HG03460 (cell line): ENCODE results near the gene POLR2L.
A peak's percentile ranks its signal among the peaks of the same experiment; 100 is the strongest.

ENCODE experiments used
- ATAC-seq: cut with Tn5 transposase; IDR thresholded peaks from one replicate; pipeline ENCODE4 v1.9.1; 2021; ENCODE audit not compliant: unreplicated experiment

Gene POLR2L

DNA sequence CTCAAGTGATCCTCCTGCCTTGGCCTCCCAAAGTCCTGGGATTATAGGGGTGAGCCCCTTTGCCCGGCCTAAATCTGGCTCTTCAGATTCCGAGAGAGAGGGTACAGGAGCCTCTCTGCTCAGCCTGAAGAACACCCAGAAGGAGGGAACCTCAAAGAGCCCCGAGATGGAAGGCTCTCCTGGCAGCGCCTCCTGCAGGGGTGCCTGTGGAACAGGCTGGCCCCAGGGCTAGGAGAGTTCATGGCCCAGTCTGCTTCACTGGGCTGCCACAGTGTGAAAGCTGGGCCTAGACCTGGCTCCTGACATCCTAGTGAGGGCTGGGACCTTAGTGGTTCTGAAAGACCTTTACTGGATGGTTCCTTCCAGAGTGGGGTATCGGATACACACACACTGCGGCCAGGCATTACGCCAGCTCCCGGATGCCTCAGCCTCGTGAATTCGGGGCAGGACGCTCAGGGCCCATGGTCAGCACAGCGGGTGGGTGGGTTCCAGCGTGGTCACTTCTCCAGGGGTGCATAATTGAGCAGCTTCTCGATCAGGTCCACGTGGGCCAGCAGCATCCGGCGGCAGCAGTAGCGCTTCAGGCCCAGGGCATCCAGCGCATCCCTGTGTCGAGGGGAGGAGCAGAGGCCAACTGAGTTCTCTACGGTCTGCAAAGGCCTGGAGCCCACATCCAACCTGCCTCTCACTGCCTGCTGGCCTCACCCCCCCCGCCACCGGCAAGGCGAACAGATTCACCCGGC, 2.3 kb downstream of the POLR2L start:
- ATAC-seq = no peak

DNA sequence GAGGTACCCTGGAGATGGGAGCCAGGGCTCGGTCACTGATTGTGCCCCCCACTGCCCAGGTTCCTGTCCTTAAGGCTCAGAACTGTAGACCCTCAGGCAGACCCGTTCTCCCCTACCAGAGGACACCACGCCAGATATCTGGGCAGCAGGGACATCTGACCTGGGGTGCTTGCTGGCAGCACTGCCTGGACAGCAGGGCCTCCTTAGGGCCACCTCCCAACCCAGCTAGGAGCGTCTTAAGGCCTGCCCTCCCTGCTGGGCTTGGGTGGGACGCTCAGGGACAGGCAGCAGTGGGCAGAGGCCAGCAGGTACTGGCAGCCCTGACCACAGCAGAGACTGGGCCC, 3.1 kb downstream of the POLR2L start:
- ATAC-seq = no peak

DNA sequence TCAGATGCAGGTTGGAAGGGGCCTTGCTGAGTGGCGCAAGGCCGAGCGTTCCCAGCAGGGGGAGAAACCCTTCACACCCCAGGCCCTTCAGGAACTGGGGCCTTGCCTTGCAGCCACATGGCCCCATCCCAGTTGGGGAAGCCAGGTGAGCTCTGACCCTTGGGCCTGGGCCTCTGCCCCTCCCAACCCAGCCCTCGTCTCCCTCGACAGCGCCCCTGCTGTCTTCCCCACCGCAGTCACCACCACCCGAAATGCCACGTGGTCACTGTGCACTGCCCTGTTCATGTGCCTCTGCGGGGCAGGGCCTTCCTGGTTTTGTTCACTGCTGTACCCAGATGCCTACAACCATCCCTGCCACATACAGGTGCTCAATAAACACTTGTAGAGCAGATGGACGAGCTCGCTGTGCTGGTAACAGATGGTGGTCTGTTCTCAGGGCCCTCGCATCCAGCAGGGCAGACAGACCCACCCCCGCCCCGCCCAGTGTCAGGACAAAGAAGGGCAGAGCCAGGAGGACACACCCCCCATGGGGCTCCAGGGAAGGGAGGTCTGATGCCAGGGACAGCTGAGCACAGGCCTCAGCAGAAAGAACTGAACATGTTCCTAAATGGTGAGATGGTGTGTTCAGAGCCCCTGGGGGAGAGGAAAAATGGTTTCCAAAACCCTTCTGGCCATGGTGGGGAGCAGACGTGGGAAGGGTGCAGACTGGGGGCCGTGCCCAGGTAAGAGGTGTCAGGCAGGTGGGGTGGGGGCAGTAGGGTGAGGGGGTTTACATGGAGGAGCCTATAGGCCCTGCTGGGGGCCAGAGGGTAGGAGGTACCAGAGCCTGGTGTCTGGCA, 3.7 kb downstream of the POLR2L start:
- ATAC-seq = no peak

DNA sequence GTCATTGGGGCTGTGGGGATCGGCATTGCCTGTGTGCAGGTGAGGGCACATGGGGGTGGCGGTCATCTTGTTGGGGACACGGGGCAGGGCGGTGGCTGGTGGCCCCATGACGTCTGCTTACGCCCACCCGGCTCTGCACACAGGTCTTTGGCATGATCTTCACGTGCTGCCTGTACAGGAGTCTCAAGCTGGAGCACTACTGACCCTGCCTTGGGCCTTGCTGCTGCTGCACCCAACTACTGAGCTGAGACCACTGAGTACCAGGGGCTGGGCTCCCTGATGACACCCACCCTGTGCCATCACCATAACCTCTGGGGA, 4.4 kb downstream of the POLR2L start:
- no peak for ATAC-seq

DNA sequence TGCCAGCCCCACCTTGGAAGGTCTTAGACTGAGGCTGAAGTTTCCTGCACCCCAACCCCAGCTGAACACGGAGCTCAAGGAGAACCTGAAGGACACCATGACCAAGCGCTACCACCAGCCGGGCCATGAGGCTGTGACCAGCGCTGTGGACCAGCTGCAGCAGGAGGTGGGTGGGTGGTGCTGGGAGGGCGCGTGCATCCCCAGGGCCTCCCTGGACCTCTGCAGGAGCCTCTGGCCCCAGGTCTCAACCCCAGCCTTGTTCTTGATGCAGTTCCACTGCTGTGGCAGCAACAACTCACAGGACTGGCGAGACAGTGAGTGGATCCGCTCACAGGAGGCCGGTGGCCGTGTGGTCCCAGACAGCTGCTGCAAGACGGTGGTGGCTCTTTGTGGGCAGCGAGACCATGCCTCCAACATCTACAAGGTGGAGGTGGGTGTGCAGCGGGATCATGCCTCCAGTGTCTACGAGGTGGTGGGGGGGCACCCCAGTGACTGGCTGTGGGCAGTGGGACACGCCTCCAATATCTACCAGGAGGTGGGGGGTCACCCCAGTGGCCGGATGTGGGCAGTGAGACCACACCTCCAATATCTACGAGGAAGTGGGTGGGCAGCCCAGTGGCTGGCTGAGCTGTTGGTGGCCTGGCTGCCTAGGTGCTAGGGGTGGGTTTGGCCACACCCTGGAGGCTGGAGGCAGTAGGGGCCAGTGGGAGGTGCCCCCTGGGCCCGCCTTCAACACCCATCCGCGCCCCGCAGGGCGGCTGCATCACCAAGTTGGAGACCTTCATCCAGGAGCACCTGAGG, 4.9 kb downstream of the POLR2L start:
- no peak for ATAC-seq

DNA sequence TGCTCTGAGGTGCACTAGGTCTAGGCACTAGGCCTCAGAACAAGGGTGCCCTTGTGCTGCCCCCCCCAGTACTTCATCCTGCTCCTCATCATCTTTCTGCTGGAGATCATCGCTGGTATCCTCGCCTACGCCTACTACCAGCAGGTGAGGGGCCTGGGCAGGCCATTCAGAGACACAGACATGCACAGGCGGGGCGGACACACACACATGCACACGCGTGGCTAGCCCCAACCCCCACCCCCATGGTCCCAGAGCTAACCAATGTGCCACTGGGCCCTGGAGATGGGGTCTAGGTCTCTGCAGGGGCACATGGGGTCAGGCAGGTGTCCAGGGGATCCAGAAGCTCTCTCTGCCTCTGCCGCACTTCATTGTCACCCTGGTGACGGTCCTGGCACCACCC, 5.6 kb downstream of the POLR2L start:
- no peak for ATAC-seq

DNA sequence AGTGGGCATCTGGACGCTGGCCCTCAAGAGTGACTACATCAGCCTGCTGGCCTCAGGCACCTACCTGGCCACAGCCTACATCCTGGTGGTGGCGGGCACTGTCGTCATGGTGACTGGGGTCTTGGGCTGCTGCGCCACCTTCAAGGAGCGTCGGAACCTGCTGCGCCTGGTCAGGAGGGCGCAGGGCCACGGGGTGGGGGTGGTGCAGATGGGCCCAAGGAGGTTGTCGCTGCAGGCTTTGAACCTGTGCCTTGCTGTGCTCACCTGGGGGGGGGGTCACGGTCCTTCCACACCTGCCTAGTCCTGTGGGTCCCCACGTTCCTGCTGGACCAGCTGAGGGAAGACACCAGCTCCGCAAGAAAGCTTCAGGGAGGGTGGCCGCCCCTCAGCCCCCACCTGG, 6.1 kb downstream of the POLR2L start:
- no peak for ATAC-seq

DNA sequence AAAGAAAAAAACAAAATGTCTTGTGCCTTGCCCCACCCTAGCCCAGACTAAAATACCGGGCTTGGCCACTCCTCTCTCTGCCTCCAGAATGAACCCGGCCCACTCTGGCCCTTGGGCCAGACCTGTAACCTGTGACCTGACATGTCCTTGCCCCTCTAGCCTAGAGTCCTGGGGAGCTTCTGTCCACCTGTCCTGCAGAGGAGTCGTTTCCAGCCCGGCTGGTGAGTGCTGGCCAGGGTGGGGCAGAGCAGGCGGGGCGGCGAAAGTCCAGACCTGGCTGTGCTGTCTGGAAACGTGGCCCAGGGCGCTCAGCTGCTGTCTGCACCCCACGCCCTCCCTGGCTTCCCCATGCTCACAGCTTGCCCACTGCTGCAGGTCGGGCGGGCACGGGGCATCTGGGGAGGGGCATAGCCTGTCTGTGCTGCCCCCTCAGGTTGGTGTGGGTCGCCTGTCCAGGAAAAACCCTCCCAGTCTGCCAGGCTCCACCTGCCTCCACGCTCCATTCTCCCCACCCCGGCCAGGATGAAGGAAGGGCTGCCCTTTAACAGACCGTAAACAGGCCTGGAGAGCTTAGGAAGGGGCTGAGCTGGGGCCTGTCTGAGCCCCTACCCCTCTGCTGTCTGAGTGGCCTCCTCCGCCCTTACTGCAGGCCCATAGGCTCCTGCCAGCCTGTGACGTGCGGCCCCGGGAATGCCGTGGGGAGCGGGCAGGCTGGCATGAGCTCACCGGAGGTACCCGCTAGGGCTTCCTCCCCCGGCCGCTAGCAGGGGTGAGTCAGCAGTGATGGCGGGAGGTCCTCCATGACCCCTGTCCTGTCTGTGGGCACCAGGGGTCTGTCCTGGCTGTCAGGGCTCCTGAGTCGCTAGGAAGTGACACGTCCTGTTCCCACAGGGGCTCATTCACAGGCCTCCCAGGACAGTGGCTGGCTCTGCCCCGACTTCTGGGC, 7.7 kb downstream of the POLR2L start:
- no peak for ATAC-seq

DNA sequence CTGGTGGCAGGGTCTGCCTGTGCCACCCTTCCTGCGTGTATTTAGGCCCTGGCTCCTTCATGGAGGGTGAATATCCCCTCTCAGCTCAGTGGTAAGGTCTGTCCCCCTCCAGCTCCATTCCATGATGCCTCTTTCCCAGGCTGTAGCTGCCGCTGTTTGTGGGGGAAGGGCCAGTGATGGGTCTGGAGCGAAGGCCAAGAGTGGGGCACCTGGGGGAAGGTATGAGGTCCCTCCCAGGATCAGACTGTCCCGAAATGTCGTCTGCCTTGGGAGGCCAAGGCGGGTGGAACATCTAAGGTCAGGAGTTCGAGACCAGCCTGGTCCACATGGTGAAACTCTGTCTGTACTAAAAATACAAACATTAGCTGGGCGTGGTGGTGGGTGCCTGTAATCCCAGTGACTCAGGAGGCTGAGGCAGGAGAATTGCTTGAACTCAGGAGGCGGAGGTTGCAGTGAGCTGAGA, 8.4 kb downstream of the POLR2L start:
- no peak for ATAC-seq

DNA sequence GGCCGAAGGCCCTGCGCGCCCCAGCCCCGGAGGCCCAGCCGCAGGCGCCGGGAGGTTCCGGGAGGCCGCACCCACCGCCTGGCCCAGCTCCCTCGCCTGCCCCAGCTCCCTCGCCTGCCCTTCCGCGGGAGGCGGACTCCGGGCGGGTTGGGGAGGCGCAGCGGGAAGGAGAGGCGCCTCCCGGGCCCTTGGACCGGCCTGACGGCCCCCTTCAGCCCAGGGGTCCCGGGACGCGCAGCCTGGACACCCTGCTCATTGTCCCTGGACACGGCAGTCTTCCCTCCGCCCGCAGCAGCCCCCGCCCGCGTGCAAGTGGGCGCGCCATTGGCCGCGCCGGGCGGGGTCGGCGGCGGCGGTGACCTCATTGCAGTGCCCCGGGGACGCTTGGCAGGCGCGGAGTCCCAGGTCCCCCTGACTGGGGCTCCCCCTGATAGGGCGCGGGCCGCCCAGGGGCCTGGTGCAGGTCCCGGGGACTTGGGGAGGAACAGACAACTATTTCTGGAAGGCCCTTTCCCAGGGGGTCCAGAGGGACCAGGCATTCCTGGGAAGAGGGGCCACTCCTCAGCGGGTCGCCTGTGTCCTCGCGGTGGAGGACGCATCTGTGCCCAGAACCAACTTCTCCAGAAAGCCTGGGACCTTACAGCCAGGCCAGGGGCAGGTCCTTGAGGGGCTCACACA, 9.1 kb downstream of the POLR2L start:
- no peak for ATAC-seq

DNA sequence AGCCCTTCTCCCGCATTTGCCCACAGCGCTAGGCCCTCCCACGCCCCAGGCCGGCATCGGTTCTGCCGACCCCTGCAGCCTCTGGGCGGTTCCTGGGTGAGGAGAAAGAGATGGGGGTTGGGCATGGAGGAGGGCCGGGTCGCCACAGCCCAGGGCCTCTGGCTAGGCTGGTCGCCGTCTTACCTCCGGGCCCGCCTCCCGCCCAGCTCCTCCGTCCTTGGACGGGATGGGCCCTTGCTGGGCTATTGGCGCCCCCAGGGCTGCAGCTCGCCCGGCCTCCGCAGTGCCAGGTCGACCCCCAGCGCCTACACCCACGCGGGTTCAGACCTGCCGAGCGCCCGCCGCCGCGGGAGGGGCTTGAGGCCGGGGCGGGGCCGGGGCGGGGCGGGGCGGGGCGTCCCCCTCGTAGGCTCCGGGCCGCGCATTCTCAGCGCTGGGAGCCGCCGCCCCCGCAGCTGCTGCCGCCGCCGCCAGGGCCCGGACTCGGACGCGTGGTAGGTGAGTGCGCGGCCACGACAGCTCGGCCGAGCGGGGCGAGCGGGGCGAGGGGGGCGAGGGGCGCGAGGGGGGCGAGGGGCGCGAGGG, 9.7 kb downstream of the POLR2L start, which contains the start of gene CD151:
CD151 (plus strand) TSS at position 424 of the 585 bp plus-strand sequence. CDS start 3,118 bp downstream, outside the sequence.
- ATAC-seq = no peak

DNA sequence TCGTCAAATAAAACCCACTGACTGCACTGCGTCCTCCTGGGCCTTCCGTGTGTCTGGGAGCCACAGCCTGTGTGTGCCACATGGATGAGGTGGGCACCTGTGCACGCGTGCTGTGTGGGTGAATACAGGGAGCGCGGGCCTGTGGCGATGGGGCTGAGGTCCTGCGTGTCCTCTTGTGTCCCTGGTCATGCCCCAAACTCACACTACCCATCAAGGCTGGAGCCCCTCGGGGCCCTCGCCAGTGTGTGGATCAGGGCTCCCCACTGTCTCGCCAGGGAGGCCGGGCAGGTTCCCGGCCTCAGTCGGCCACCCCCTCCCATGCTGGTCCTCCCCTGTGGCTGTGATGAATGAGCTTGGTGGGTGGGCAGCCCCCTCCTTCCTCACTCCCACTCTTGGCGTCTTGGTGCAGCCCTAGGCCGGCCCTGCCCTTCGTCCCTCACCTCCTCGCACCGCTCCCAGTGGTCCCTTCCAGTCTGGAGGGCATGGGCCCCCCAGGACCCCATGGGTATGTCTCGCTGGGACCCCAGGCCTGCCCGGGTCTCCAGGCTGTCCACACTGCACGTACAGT, 10.3 kb downstream of the POLR2L start:
- ATAC-seq = no peak

DNA sequence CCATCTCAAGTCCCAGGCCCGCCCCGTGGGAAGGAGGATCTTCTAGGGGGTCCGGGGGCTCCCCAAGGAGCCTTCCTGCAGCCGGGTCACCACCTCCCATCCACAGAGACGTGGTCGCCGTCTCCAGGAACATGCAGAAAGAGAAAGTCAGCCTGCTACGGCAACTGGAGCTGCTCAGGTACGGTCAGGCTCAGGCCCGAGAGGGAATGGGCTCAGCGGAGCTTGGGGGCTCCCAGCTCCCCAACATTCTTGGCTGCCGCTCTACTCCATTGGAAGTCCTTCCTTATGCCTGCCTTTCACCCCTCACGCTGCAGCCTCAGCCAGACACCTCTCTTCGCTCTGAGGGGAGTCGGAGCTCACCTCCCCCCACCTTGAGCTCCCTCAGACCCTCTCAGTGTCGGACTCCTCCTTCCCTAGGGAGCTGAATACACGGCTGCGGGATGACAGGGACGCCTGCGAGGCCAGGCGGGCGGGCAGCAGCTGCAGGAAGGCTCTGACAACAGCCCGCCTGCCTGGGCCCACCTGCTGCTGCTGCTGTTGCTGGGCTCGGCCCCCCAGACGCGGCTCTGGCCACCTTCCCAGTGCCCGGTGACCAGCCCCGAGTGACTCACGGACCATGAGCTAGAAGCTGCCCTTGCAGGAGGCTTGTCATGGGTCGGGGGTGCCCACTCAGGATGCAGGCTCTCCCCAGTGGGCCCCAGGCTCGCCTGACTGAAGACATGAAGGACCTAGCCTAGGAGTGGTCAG, 11.0 kb downstream of the POLR2L start:
- no peak for ATAC-seq

DNA sequence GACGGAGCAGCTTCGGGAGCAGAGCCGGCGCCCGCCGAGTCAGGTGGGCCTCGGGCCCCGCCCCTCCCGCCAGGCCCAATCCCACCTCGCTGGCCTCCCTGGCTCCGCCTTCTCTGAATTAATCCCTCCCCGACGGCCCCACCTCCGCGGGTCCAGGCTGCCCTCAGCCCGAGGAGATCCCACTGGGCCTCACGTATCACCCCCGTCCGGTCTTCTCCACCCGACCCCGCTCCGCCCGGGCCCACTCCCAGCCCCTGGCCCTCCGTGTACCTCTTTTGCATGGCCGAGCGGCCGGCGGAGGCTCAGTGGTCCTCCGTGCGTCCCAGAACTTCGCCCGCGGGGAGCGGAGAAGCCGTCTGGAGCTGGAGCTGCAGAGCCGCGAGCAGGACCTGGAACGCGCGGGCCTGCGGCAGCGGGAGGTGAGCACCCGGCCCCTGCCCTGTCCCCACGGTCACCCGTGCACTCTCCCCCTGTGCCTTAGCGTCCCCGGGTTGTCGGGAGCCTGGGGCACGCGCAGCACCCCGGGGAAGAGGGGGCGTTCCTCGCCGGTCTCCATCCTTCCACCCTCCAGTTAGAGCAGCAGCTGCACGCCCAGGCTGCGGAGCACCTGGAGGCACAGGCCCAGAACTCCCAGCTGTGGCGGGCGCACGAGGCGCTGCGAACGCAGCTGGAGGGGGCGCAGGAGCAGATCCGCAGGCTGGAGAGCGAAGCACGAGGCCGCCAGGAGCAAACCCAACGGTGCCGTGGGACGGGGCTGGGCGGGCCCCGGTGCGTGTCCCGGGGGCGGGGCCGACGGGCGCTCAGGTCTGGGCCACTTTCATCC, 11.8 kb downstream of the POLR2L start:
- ATAC-seq = peak; percentile 30

DNA sequence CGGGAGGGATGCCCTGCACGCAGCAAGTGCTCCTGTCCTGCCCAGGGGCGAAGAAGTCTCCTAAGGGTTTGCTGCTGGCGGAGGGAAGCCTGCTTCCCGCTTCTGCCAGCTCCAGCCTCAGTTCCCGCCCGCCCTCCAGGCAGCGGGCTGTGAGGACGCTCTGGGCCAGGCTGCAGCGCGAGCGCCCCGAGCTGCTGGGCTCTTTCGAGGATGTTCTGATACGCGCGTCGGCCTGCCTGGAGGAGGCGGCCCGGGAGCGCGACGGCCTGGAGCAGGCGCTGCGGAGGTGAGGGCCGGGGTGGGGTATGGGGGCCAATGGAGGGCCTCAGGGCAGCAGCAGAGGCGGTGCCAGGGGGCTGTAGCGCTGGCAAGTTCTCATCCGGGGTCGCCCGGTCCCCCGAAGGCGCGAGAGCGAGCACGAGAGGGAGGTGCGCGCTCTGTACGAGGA, 12.5 kb downstream of the POLR2L start:
- ATAC-seq = no peak

DNA sequence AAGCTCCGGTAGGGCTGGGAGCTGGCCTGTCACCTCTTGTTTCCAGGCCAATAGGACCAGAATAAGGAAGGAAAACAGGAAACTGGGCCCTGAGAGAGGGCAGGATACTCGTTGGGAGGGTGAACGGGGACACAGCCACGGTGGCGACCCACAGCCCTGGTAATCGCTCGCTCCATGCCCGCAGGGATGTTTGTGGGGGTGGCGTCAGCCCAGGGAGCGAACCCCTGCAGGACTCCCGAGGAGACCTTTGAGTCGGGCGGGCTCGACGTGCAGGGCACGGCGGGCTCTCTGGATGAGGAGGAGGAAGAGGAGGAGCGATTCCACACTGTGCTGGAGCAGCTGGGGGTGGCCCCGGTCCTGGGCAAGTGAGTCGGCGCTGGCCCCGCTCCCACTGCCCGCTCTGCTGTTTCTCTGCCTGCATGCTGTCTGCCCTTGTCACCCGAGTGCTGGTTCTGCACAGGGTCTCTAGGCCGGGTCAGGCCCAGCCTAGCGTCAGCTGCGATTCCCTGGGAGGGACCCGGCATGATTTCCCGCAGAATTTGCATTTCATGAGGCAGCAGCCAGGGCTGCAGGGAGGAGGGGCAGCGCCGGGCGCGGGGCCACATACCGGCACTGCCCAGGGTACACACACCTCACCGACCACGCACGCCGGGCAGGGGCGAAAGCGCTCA, 13.0 kb downstream of the POLR2L start:
- no peak for ATAC-seq
